Renal cortical epithelial cell (primary cell): Measurements from ENCODE around the gene MCTP2. TPM values are rescaled to one million over a fixed set of nuclear protein-coding genes. Genes with fewer than 3 reads are reported as not detected.

Source experiments
- DNase-seq: peaks from one replicate; pipeline ENCODE4 v3.0.0-alpha.2; 2011; ENCODE audit warnings: low read depth
- total RNA-seq: library from RNA; depleted of rRNA; stranded (reverse); fragments of >200 nt; gene quantifications from 2 replicates; pipeline ENCODE4 v1.2.3, GENCODE V29; 2014

MCTP2 gene
- total RNA-seq, 1 donor from 2014 or later = 26.6 TPM

DNA sequence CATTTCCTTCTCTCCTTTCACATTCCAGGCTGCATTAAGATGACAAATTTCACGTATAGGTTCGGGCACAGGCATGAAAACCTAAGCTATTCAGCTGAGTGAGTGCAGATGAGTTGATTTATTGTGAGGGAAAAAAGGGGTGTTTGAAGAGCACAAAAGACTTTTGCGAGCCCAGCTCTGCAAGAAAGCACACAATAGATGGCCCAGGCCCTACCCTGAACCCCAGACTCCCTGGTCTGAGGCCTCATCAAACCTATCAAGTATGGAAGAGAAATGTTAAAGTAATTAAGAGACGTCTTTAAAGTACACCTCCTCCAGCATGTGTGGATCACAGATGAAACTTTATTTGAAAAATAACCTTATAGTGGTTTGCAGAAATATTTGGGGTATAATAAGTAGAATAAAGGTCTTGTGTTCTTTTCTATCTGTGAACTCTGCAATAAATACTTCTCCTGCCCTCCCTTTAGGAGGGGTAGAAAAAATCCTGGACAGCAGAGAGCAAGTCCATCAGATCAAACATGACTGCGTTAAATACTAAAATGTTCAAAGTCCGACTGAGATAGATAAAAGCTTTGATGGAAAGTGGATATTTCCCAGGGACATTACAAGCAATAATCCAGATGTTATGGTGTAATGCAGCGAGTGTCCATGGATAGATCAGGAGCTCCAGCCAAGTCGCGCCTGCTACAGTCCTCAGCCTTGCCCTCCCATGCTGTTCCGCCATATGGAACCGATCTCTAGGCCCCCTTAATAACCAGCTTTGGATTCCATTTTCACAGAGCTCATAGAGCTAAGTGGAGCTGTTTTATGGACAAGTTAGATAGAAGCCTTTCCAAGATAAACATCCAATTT lies 121.5 kb downstream of the MCTP2 start:
- no peak for DNase-seq

DNA sequence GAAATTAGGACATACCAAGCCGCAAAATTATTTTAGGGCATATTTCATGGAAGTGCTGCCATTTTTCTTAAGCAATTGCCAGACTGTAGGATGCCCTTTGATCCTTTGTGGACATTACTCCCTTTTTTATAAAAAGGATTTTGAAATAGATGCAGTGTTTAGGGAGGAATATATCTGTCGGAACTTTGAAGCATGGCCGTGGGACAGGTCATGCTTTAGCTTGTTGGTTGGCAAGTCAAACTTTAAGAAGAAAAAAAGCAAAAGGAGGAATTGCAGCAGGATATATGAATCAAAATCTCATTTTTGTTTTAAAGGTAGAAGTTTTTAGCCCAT lies 122.1 kb downstream of the MCTP2 start:
- DNase-seq = no peak

GRCh38 chr15:94354655-94355054 lies 123.3 kb downstream of the MCTP2 start:
- DNase-seq = no peak

DNA sequence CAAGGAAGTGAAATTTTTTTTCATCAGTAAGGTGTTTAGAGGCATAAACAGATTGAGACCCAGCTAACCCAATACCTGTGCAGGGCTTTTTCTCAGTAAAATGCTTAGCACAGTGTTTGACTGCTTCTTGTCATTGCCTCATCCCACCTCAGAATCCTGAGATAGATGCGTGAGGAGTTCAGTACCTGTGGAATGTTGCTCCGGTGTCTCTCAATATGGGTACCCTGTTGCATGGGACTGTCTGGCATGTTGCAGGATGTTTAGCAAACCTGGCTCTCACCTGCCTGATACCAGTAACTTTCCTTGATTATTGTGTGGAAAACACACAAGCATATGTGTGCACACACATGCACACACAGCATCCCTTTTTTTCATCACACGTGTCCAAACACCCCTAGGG lies 128.4 kb downstream of the MCTP2 start:
- DNase-seq = no peak

GRCh38 chr15:94360251-94360685 lies 128.9 kb downstream of the MCTP2 start:
- DNase-seq = no peak

GRCh38 chr15:94362385-94363092 lies 131.2 kb downstream of the MCTP2 start:
- DNase-seq = no peak

DNA sequence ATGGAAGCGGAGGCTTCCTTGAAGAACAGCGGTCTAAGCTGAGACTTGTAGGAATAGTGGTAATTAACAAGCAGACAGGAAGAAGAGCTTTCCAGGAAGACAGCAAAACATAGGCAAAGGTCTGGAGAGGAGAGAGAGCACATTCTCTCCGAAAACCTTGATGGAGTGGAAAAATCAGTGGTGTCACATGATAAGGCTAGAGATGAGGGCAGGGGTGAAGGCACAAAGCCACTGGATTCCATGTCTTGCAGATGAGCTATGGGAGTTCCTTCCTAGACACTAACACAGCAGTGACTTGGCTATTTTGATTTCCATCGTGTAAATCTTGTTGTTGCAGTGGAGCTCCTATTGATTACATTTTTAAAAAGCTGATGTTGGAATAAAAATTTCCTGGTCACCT lies 132.0 kb downstream of the MCTP2 start:
- DNase-seq = no peak

DNA sequence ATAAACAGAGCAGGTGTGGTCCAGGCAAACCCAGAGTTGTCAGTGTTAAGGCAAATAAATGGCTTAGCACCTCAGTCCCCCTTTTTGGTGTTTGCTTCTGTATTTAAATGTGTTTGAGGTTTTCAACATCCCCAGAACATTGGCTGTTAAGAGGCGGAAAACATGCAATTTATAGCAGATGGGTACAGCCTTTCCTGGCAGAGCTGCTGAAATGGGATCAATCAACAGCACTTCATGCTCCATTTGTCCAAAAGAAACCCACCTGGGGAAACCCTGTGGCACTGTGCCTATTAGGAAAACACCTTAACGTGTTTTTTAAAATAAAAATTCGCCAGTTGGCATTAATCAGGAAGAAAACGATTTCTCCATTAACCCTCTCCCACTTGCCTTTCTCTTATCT lies 135.4 kb downstream of the MCTP2 start:
- no peak for DNase-seq

DNA sequence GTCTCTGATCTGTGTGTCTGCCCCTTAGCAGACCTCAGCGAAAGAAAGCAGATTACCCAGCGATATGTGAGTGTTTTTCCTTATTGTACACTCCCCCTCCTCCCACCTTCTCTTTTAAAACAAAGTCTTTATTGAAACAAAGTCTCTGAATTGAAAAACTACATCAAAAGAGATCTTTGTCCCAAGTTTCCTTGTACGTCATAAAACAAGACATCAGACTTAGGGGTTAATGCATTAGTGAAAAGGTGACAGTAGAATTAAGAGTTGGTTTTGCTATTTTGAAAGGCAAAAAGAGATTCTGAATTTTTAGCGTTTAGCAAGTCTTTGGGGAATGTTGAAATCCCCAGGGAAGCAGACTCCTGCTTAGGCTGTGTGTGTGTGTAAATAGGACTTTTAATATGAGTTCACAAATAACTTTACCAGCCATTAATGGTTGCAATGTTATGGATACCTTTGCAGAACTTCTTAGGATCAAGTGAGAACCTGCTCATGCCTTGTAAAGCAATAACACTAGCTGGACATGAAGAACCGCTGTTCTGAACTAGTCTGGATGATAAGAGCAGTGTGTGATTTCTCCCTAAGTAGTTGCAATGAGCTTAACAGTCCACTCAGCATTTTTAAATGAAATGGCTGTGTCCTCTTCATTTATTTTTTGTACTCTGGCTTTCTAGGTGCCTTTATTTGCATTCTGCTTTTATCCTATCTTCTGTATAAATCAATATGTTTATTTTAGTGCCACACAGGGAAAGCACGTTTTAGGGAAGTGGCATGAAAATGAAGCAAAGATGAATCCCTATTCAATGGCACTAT lies 136.6 kb downstream of the MCTP2 start:
- DNase-seq = no peak

DNA sequence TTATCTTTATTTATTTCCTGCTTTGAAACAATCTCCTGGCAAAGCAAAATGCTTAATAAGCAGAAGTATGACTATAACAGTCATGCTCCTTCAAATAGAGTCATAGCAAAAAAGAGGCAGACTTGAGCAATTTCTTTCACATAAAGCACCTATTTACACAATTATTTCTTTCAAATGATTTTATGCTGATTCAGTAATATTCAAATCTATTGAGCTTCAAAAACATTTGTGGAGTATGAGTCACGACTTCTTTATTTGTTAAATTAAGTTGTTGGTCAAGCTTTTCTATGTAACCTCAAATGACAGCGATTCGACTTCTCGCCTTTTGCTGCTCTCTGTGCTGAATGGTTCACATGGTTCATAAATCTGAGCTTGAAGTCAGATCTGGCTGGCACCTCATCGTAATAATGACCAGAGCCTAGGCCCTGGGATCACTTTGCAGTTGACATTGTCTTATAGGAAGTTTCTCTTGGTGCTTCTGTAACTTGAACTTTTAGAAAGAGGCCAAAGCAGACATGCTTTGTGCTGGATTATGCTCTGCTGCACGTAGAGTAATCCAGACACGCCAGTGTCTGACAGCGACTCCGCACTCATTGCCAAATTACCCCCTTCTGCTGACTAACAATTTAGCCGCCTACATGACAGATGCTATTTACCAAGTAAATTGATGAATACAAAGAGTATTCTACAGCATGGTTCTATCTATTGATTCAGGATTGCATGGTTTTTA lies 139.0 kb downstream of the MCTP2 start:
- peak; percentile 7 for DNase-seq

DNA sequence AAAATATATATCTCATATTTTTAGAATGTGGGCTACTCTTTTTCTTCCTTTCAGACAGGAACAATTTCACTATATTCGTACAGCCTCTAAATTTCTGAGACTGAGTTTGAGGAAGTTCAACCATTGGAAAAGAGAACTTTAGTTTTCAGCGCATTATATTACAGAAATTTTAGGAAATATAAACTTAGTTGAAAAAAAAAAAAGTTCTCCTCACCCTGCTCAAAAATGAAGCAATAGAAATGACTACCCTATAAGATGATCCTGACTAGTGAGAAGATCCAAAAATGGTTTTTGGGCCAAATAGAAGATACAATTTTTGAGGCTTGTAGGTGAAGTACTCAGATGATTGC lies 139.6 kb downstream of the MCTP2 start:
- DNase-seq = no peak

GRCh38 chr15:94372821-94373220 lies 141.5 kb downstream of the MCTP2 start:
- DNase-seq = no peak

DNA sequence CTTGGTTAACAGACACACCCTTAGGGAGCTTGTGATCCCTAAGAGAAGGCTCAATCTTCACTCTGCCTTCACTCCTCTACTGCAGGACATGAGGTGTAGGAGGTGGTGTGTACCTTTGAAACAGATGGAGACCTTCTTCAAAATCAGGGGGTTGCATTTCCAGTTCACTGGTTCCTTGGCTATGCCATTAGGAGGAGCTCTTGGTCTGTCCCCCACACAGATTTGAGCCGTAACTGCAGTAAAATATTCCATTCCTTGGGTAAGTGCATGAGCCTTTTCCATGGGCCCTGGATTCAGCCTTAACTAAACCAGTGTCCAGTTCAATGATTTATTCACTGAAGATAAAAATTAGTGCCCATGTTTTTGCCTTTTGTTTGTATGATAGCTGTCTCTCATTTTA lies 144.6 kb downstream of the MCTP2 start:
- no peak for DNase-seq

- DNase-seq = no peak
Measured at GRCh38 chr15:94379986-94380385, 148.6 kb downstream of the MCTP2 start.

GRCh38 chr15:94380798-94381197 lies 149.4 kb downstream of the MCTP2 start:
- no peak for DNase-seq

DNA sequence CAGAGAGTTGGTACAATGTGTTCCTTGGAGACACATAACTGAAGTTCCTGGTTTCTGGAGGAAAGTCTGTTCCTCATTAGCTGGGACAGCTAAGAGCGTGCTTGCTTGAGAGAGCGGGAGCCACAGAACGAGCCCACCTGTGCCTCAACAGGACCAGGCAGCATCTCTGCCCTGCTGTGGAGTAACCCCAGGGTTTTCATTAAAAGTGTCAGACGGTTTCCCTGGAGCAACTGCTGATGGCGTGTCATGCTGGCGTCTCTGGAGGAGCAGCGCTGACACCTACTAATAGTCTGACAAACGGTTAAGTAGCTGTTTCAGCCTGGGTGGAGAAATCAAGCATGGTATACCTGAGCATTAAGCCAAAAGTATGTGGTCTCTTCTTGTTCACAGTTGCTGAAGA lies 150.0 kb downstream of the MCTP2 start:
- no peak for DNase-seq

DNA sequence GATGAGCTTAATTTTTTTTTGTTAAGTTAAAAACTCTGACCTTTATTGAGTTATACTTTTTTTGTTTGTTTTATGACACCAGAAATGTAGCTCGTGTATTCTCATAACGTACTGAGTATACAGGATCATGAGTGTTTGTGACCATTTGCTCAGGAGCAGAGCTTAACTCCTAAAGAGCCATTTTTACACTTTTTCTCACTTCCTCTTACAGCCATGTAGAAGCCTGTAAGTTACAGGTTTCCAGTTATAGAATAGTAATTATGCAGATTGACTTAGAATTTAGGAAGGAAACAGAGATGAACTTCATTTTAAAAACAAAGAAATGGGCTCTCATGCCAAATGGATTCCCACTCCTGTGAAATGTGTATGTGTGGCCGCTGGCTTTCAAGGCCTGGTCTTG lies 151.7 kb downstream of the MCTP2 start:
- no peak for DNase-seq

DNA sequence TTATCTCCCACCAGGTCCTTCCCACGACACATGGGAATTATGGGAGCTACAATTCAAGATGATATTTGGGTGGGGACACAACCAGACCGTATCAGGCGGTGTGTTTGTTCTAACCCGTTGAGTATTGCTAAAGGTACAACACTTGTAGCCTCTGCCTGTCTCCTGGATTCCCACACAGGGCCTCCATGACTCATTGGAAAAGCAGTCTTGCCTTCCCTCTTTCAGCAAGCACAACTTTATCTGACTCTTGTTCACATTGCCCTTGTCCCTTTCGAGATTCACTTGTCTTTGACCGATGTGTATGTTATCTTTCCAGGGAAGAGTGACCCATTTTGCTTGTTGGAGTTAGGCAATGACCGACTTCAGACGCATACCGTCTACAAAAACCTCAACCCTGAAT lies 152.3 kb downstream of the MCTP2 start:
- peak; percentile 15 for DNase-seq

DNA sequence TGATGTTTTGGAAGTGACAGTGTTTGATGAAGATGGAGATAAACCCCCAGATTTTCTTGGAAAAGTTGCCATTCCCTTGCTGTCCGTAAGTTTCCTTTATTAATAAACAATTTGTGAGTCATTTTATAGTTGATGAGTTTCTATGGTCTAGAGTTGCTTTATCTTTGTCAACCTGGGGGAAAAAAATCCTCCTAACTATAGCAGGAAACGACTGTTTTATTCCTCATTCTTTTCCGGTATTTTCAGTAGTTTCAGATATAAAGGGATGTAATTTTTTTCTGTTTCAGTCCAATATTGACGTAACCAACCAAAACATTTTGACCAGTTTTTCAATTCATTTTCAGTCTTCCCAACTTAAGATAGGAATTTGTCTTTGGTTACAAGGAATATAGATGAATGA lies 154.1 kb downstream of the MCTP2 start:
- no peak for DNase-seq

DNA sequence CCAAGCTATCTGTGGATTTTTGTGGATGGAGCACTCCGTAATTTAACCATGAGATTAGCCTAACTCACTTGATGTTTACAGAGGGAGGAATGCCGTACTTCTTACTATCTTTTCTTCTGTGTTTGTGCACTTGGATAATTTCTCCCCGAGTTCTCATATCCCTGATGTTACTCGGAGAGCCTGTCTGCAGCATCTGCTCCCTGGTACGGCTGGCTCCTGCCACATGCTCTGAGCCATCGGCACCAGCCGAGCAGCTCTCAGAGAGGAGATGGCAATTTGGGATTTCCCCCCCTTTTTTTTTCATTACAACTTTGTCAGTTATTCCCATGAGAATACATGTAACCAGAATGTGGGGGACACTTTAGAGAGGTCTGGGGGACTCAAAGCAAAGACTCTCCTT lies 155.0 kb downstream of the MCTP2 start:
- no peak for DNase-seq

DNA sequence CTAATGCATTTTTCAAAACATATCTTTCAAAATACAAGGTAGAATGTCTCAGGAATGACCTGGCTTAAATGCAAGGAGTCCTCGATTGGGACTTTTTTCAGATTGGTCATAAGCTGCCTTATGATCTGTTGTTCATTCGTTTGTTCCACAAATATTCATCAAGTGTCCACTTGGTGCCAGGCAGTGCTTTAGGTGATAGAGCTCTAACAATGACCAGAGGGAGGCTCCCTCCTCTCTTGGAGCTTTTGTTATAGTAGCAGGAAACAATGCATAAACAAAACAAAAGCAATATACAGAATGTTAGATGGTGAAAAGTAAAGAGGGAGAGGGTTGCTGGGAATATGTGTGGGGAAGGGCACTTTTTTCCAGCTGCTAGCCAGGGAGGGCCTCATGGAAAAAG lies 156.1 kb downstream of the MCTP2 start:
- no peak for DNase-seq

GRCh38 chr15:94387849-94388441 lies 156.6 kb downstream of the MCTP2 start:
- no peak for DNase-seq
